Fibroblast of villous mesenchyme (primary cell): ENCODE data around the gene AXIN1. TPM values are rescaled to one million over a fixed set of nuclear protein-coding genes. Genes with fewer than 3 reads are reported as not detected.

Experiments
- DNase-seq: peaks from one replicate; pipeline ENCODE4 v3.0.0-alpha.2; 2010; ENCODE audit warnings: low read depth
- H3K4me3 ChIP-seq: 2 replicates; pipeline ENCODE4 v1.5.1; 2011; ENCODE audit warnings: low read depth, mild to moderate bottlenecking, low read length
- total RNA-seq: library from RNA; depleted of rRNA; stranded (reverse); fragments of >200 nt; gene quantifications from 2 replicates; pipeline ENCODE4 v1.2.3, GENCODE V29; 2012
- TF ChIP-seq, protein P1 (sequence below): IDR thresholded peaks from 2 replicates; pipeline ENCODE4 v1.5.1; 2012; ENCODE audit warnings: low read depth, mild to moderate bottlenecking, low read length; ENCODE audit not compliant: insufficient read depth

AXIN1 gene
- total RNA-seq, 1 donor: 16.4 TPM

DNA sequence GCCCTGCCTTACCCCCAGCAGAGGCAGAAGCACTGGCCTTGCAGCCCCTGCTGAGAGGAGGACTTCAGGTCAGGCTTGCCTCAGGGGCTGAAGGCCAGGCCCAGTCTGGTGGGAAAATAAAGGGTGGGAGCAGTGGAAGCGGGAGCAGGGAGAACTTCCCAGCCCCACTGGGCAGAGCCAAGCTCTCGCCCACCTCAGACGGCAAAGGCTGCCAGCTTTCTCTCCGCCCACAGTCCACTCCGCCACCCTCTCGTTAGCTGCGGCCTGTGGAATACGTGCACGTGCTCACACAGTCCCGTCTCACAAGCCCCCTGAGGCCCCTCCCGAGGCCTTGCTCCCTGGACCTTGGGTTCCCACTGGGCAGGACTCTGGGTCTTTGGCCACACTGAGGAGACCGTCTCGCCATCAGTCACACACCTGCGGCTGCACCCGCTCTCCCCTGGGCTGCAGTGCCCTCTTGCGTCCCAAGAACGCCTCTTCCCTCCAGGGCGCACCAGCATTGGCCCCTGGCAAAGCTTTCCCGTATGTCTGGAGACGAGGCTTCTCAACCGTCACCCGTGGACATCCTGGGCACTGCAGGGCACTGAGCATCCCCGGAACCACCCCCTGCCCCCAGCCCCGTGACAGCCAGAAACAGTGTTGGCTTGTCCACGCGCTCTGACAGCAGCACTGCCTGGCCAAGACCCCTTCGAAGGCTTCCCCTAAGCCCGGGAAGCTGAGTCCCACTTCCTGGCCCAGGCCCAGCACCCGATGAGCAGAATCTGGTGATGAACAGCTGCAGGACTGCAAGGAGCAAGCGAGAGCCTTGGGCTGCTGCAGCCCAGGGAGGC is 9.6 kb upstream of the AXIN1 start:
- no peak overlapping the region for H3K4me3 ChIP-seq
- DNase-seq: peak; percentile 71
- TF ChIP-seq, protein P1, sequence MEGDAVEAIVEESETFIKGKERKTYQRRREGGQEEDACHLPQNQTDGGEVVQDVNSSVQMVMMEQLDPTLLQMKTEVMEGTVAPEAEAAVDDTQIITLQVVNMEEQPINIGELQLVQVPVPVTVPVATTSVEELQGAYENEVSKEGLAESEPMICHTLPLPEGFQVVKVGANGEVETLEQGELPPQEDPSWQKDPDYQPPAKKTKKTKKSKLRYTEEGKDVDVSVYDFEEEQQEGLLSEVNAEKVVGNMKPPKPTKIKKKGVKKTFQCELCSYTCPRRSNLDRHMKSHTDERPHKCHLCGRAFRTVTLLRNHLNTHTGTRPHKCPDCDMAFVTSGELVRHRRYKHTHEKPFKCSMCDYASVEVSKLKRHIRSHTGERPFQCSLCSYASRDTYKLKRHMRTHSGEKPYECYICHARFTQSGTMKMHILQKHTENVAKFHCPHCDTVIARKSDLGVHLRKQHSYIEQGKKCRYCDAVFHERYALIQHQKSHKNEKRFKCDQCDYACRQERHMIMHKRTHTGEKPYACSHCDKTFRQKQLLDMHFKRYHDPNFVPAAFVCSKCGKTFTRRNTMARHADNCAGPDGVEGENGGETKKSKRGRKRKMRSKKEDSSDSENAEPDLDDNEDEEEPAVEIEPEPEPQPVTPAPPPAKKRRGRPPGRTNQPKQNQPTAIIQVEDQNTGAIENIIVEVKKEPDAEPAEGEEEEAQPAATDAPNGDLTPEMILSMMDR: peak; percentile 67

DNA sequence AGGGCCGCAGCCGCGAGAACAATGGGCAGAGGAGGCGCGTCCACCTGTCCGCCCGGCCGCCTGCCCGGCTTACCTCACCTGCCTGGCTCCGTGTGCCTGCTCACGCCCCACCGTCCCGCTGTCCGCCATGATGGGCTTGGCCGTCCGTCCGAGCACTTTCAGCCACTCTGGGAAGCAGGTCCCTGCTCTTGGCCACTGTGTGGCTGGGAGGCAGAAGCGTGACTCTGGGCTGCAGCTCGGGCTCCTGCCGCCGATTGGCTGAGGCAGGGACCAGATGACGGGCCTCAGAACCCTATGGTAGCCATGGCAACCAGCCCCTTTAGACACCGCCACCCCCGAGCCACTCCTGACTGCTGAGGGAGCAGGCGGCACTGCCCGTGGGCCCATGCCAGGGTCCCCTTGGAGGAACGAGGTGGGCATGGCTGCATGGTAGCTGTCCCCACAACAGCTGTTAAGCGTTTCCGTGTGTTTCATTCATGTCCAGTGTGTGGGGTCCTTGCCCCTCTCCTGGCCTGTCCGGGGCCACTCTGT is 8.9 kb upstream of the AXIN1 start:
- no peak for DNase-seq
- H3K4me3 ChIP-seq: no peak overlapping the region
- TF ChIP-seq, protein P1: no peak

DNA sequence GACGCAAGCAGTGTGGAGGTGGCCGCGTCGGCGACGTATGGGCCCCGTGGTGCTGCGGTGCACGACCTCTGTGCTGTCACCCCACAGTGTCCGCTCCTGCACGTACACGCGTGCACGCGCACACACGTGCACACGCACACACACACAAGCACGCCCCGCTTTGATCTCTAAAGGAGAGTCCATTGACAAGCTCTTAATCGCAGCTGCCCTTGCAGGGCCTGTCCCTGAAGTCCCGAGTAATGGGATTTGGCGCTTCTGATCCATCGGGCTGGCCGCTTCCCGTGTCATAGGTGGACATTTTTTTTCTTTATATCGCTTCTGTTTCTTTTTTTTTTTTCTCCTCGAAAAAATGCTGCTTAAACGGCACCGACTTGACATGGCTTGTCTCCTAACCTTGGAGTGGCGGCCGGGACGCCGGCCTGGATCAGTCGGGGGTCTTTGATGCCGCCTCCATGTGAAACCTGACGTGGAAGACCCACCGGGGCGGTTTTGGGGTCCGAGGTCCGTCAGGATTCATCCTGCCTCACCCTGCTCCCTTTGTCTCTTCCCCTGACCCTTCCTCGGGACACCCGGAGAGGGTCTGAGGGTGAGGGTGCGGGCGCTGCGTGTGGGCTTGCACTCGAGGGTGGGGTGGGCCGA is 8.3 kb upstream of the AXIN1 start:
- TF ChIP-seq, protein P1: no peak
- no peak overlapping the region for H3K4me3 ChIP-seq
- no peak for DNase-seq

DNA sequence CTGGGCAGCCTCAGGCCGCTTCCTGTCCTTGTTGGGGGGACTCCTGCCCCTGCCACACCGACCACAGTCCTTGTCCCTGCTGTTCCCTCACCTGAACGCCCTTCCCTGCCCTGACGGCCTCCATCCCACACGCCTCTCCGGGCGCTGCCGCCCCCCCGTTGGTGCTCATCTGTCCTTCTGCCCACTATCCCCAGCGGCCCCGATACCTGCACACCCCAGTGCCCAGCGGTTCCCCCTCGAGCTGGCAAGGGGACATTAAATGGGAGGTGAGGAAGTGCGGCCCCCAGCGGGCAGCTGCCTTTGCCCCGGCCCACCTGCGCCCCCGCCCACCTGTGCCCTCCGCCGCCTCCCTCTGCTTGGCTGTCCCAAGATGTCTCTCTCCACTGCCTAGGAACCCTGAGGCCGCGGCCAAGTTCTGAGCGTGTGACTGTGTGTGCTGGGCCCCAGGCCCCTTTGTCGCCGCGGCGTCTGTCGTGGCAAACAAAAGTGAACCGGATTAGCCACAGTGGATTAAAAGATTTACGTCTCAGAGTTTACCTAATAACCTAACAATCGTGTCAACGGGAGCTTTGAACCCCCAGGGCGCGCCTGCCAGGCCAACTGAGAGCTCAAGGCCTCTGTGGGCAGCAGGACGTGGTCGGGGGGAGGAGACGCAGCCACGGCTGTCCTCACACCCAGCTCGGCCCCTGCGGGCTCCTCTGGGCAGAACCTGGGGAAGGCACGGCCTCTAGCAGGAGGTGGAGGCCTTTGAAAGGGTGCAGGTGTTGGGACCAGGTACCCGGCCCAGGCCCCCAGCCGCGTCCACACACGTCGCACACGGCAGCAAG is 7.6 kb upstream of the AXIN1 start:
- H3K4me3 ChIP-seq: no peak overlapping the region
- TF ChIP-seq, protein P1: no peak
- no peak for DNase-seq

DNA sequence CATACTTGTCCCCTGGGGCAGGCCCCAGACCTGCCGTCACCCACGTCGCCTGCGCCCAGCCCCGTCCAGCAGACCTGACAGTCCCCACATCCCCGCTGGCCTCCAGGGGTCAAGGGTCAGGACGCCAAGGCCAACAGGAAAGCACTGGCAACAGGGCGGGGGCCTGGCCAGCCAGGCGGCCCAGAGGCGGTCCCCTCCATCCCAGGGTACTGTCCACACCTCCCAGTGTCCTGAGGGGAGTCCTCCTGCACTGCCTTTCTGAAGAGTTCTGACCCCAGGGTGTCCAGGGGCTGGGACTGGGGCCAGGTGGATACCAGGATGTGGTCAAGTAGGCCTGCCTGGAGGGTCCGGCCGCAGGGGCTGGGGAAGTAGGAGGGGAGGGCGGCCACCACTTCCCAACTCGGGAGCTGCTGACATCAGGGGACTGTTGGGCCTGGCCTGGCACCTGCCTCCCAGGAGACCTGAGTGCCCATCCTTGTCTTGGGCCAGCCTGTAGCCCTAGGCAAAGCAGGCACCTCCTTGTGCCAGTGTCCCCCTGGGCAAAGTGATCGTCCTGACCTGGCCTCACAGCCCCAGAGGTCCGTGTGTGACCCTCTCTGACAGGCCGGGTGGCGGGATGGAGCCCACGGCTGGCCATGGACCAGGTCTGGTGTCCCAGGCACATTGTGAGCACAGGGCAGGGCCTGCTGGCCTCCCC is 6.7 kb upstream of the AXIN1 start:
- no peak overlapping the region for H3K4me3 ChIP-seq
- DNase-seq: no peak
- TF ChIP-seq, protein P1: no peak

DNA sequence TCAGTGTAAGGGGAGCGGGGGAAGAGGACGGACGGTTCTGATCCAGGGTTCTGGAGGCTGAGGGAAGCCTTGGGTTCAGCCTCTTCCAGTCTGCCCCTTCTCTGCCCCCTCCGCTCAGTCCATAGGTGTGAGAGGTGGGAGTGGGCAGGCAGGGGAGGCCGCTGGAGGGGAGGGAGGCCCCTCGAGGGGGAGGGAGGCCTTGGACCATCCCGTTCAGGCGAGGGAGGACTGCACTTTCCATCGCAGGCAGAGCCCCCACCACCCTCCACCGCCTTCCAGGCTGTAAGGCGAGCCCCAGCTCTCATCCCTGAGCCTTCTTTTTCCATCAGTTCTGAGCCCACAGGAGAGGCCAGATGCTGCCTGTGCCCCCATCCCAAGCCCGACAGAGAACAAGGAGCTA is 4.2 kb upstream of the AXIN1 start:
- no peak overlapping the region for H3K4me3 ChIP-seq
- TF ChIP-seq, protein P1: no peak
- DNase-seq: no peak
